Vagina (tissue), 2 donors: ENCODE results near the gene ANKHD1.

Experiments
- CTCF ChIP-seq, 3 experiments: fragments of 450-650 bp in 2 of 3; fragments of 200-600 bp in 1 of 3; sonication (generic) in 1 of 3; IDR thresholded peaks; one replicate each; pipeline ENCODE4 v1.5.1; 2017 to 2019; ENCODE audit warnings: antibody characterized with exemption in 3 of 3, mild to moderate bottlenecking in 2 of 3, moderate library complexity in 2 of 3
- POLR2A ChIP-seq, 2 donors: fragments of 450-650 bp; IDR thresholded peaks; one replicate each; pipeline ENCODE4 v1.6.1; 2017; ENCODE audit warnings: antibody characterized with exemption in 2 of 2, mild to moderate bottlenecking in 2 of 2, moderate library complexity in 2 of 2

- TF ChIP-seq CTCF (IDR thresholded peaks at IDR 0.05) (no peak), POLR2A (IDR thresholded peaks at IDR 0.05) (no peak)
Observed at GRCh38 chr5:140555747-140556312, 154.2 kb downstream of the ANKHD1 start.
